Psoas muscle (tissue), 8 donors: ENCODE results near the gene RAB11FIP4. TPM values are rescaled to one million over a fixed set of nuclear protein-coding genes. Genes with fewer than 3 reads are reported as not detected.

Source experiments
- ATAC-seq, 4 donors: fragments of 200-7000 bp; cut with Tn5 transposase; one replicate each; pipeline ENCODE4 v1.9.1; 2020; ENCODE audit warnings: moderate library complexity in 3 of 4, mild to moderate bottlenecking in 2 of 4
- DNase-seq, 2 donors: peaks; one replicate each; pipeline ENCODE4 v3.0.0-alpha.2; 2020
- H3K27ac ChIP-seq: fragments of 200-600 bp; one replicate; pipeline ENCODE4 v1.8.0; 2022
- H3K27me3 ChIP-seq, 3 donors: fragments of 200-600 bp in 1 of 3; one replicate each; pipeline versions ENCODE4 v1.6.1 to v1.8.0; 2013 to 2022; ENCODE audit warnings: low read length in 2 of 3, mild to moderate bottlenecking in 2 of 3, moderate library complexity in 1 of 3; ENCODE audit not compliant: insufficient read depth in 3 of 3
- H3K36me3 ChIP-seq, 2 donors: fragments of 200-600 bp in 1 of 2; one replicate each; pipeline versions ENCODE4 v1.6.1 to v1.8.0; 2013 to 2022; ENCODE audit warnings: low read depth in 1 of 2, mild to moderate bottlenecking in 1 of 2, moderate library complexity in 1 of 2; ENCODE audit not compliant: insufficient read depth in 1 of 2
- H3K4me1 ChIP-seq: fragments of 200-600 bp; one replicate; pipeline ENCODE4 v1.8.0; 2022
- H3K4me3 ChIP-seq: fragments of 200-600 bp; one replicate; pipeline ENCODE4 v1.8.0; 2022; ENCODE audit warnings: mild to moderate bottlenecking
- H3K9me3 ChIP-seq: fragments of 200-600 bp; one replicate; pipeline ENCODE4 v1.8.0; 2022
- CTCF ChIP-seq: fragments of 200-600 bp; IDR thresholded peaks from one replicate; pipeline ENCODE4 v1.8.0; 2022; ENCODE audit warnings: antibody characterized with exemption
- WGBS, 3 donors: extraction: QIAGEN DNeasy Blood & Tissue Kit; methylation state at CpG; one replicate each; pipeline versions ENCODE4 v1.1.6 to v1.1.7; 2013; 5-methylcytosine and 5-hydroxymethylcytosine counted together
- intact Hi-C, 2 donors: fragments of 100-400 bp; cut with DNase I; formaldehyde crosslinking; loops; one replicate each; pipeline versions ENCODE4 v1.11.0 to v1.14.2; 2022
- polyA plus RNA-seq, 3 donors: library from polyadenylated mRNA; stranded (reverse); fragments of 200-250 nt; gene quantifications; one replicate each; pipeline ENCODE4 v1.2.3, GENCODE V29; 2013
- total RNA-seq, 4 donors: library from RNA; stranded (reverse); fragmentation: NEBNext Ultra II Directional in 2 of 4; extraction: Animal tissue kit (Norgen Biotek cat#: 25700) in 2 of 4; gene quantifications; one replicate each; pipeline versions ENCODE4 v1.2.1 to v1.2.4, GENCODE V29; 2021 to 2023
- donor health status: healthy with polysubstance abuse.
- donor health status: DM: no; HTN: no; CAD: no; lungs with moderate emphysema.
- donor health status: Bipolar disorder and iron deficiency.
- donor health status: healthy.
- donor health status: DM: yes; HTN: yes; CAD: no.
- donor health status: DM: no; HTN: no; CAD: no.
- donor health status: DM: no; HTN: no; CAD: no.
- donor health status: DM: yes; HTN: yes; CAD: no.

RAB11FIP4 gene
- total and polyA plus RNA-seq, 7 donors: 0.04 to 1.8 (median 0.41) TPM

GRCh38 chr17:31389657-31390381 is 1.7 kb upstream of the RAB11FIP4 start:
- no peak for TF ChIP-seq CTCF
- no peak for DNase-seq
- H3K36me3 ChIP-seq: no peaks in the 10 kb centered on the region
- no peak overlapping the region for H3K4me3 ChIP-seq
- ATAC-seq: no peak
- no peaks in the 10 kb centered on the region for H3K4me1 ChIP-seq
- peaks cover 0 to 59% (median 17%) of the 10 kb centered on the region in 3 donors for H3K27me3 ChIP-seq
- WGBS, 3 donors: 67 to 70% (median 67%) methylated on average over 22 of the region's 22 CpGs
- intact Hi-C loops: loop anchor here in 1 of 2 donors (2.0 kb wide), 1 partner anchor 135 kb away; no protein-coding TSS in a partner anchor
- H3K9me3 ChIP-seq: no peaks in the 10 kb centered on the region
- no peak overlapping the region for H3K27ac ChIP-seq

- peaks cover 0 to 64% (median 17%) of the 10 kb centered on the region in 3 donors for H3K27me3 ChIP-seq
These were observed 1.1 kb upstream of the RAB11FIP4 start for GRCh38 chr17:31390426-31390747.

GRCh38 chr17:31390748-31391495 is 553 bp upstream of the RAB11FIP4 start:
- intact Hi-C loops: no loop called here
- DNase-seq: no peak
- H3K9me3 ChIP-seq: no peaks in the 10 kb centered on the region
- no peaks in the 10 kb centered on the region for H3K4me1 ChIP-seq
- H3K27ac ChIP-seq: no peak overlapping the region
- H3K36me3 ChIP-seq: no peaks in the 10 kb centered on the region
- ATAC-seq: no peak
- TF ChIP-seq CTCF: no peak
- peaks cover 0 to 67% (median 17%) of the 10 kb centered on the region in 3 donors for H3K27me3 ChIP-seq
- 15 to 23% (median 18%) methylated on average over 37 to 56 of the region's 56 CpGs for WGBS, 3 donors
- H3K4me3 ChIP-seq: peak overlapping the region; percentile 60

More at GRCh38 chr17:31390426-31390747, 1.1 kb upstream of the RAB11FIP4 start:
- DNase-seq (no peak), ATAC-seq (no peak)
- WGBS, 3 donors: 81 to 86% (median 83%) methylated on average over 8 of the region's 8 CpGs
- TF ChIP-seq CTCF: no peak
- intact Hi-C loops: no loop called here
- Histone ChIP-seq H3K27ac (no peak overlapping the region), H3K4me3 (no peak overlapping the region), H3K9me3 (no peaks in the 10 kb centered on the region), H3K36me3 (no peaks in the 10 kb centered on the region), H3K4me1 (no peaks in the 10 kb centered on the region)

GRCh38 chr17:31392002-31392855 is 754 bp downstream of the RAB11FIP4 start:
- no peaks in the 10 kb centered on the region for H3K4me1 ChIP-seq
- peaks cover 0 to 73% (median 17%) of the 10 kb centered on the region in 3 donors for H3K27me3 ChIP-seq
- WGBS, 3 donors: 17 to 25% (median 21%) methylated on average over 37 to 52 of the region's 52 CpGs
- H3K4me3 ChIP-seq: peak overlapping the region; percentile 49
- no peaks in the 10 kb centered on the region for H3K9me3 ChIP-seq
- ATAC-seq: no peak
- DNase-seq: no peak
- H3K27ac ChIP-seq: no peak overlapping the region
- intact Hi-C loops: no loop called here
- H3K36me3 ChIP-seq: no peaks in the 10 kb centered on the region
- TF ChIP-seq CTCF: no peak
